Upper lobe of left lung (tissue), 6 donors: Measurements from ENCODE around the gene GSTO2. TPM values are rescaled to one million over a fixed set of nuclear protein-coding genes. Genes with fewer than 3 reads are reported as not detected.

Experiments
- ATAC-seq, 2 donors: fragments of 200-7000 bp; cut with Tn5 transposase; one replicate each; pipeline ENCODE4 v1.9.1; 2022; ENCODE audit warnings: mild to moderate bottlenecking in 2 of 2, moderate library complexity in 2 of 2; ENCODE audit not compliant: low FRiP score in 2 of 2
- DNase-seq, 2 donors: peaks; one replicate each; pipeline ENCODE4 v3.0.0-alpha.2; 2019 to 2020
- H3K27ac ChIP-seq, 4 donors: fragments of 200-600 bp; sonication (generic); one replicate each; pipeline ENCODE4 v1.5.1; 2016 to 2019
- H3K27me3 ChIP-seq, 4 donors: fragments of 200-600 bp; sonication (generic); one replicate each; pipeline ENCODE4 v1.5.1; 2017 to 2019
- H3K36me3 ChIP-seq, 4 donors: fragments of 200-600 bp; sonication (generic); one replicate each; pipeline ENCODE4 v1.5.1; 2016 to 2019
- H3K4me1 ChIP-seq, 4 donors: fragments of 200-600 bp; sonication (generic); one replicate each; pipeline ENCODE4 v1.5.1; 2018 to 2019
- H3K4me3 ChIP-seq, 4 donors: fragments of 200-600 bp; sonication (generic); one replicate each; pipeline ENCODE4 v1.5.1; 2017 to 2019; ENCODE audit warnings: mild to moderate bottlenecking in 2 of 4, moderate library complexity in 1 of 4
- H3K9me3 ChIP-seq, 4 donors: fragments of 200-600 bp; sonication (generic); one replicate each; pipeline ENCODE4 v1.5.1; 2018 to 2019
- EP300 ChIP-seq, 4 donors: sonication (generic); formaldehyde crosslinking; IDR thresholded peaks; one replicate each; pipeline ENCODE4 v1.5.1; 2017; ENCODE audit warnings: antibody characterized with exemption in 4 of 4, control low read depth in 2 of 4
- POLR2A ChIP-seq, 4 donors: fragments of 450-650 bp; IDR thresholded peaks; one replicate each; pipeline ENCODE4 v1.5.1; 2016 to 2017; ENCODE audit warnings: antibody characterized with exemption in 4 of 4, mild to moderate bottlenecking in 2 of 4
- POLR2AphosphoS5 ChIP-seq, 2 donors: sonication (generic); formaldehyde crosslinking; IDR thresholded peaks; one replicate each; pipeline ENCODE4 v1.5.1; 2017; ENCODE audit warnings: antibody characterized with exemption in 2 of 2
- WGBS, 2 donors: methylation state at CpG; one replicate each; pipeline ENCODE4 v1.1.5; 2017 to 2018; 5-methylcytosine and 5-hydroxymethylcytosine counted together
- total RNA-seq, 6 donors: library from RNA; depleted of rRNA in 4 of 6; stranded (reverse); fragments of >200 nt in 4 of 6; gene quantifications; one replicate each; pipeline versions ENCODE4 v1.1.0 to v1.2.1, GENCODE V29; 2016 to 2021
- TF ChIP-seq, protein P1 (sequence below), 6 experiments: fragments of 450-650 bp in 4 of 6; fragments of 200-600 bp in 2 of 6; sonication (generic) in 2 of 6; IDR thresholded peaks; one replicate each; pipeline ENCODE4 v1.5.1; 2016 to 2019; ENCODE audit warnings: antibody characterized with exemption in 6 of 6
- donor health status: DM: no; HTN: no; CAD: no; lungs with moderate emphysema.
- donor health status: DM: no; HTN: yes; CAD: no; lungs with severe emphysema.

Gene GSTO2
- total RNA-seq, 6 donors from 2014 or later = 2.8 to 11.2 (median 7.8) TPM

- DNase-seq = no peak
- Histone ChIP-seq H3K27me3 (no peaks in the 10 kb centered on the region), H3K4me1 (peaks cover 0 to 4% (median 2%) of the 10 kb centered on the region in 4 donors), H3K4me3 (no peak overlapping the region), H3K9me3 (no peaks in the 10 kb centered on the region), H3K36me3 (no peaks in the 10 kb centered on the region), H3K27ac (no peak overlapping the region)
- ATAC-seq = no peak
- 95 to 100% methylated on average over 3 of the region's 3 CpGs for WGBS, 2 donors
- no peak for TF ChIP-seq POLR2AphosphoS5 (IDR thresholded peaks at IDR 0.05)
- no peak for TF ChIP-seq EP300 (IDR thresholded peaks at IDR 0.05)
- TF ChIP-seq, protein P1, sequence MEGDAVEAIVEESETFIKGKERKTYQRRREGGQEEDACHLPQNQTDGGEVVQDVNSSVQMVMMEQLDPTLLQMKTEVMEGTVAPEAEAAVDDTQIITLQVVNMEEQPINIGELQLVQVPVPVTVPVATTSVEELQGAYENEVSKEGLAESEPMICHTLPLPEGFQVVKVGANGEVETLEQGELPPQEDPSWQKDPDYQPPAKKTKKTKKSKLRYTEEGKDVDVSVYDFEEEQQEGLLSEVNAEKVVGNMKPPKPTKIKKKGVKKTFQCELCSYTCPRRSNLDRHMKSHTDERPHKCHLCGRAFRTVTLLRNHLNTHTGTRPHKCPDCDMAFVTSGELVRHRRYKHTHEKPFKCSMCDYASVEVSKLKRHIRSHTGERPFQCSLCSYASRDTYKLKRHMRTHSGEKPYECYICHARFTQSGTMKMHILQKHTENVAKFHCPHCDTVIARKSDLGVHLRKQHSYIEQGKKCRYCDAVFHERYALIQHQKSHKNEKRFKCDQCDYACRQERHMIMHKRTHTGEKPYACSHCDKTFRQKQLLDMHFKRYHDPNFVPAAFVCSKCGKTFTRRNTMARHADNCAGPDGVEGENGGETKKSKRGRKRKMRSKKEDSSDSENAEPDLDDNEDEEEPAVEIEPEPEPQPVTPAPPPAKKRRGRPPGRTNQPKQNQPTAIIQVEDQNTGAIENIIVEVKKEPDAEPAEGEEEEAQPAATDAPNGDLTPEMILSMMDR (IDR thresholded peaks at IDR 0.05) = no peak
These were observed 10.7 kb downstream of the GSTO2 start for GRCh38 chr10:104279550-104280259.

DNA sequence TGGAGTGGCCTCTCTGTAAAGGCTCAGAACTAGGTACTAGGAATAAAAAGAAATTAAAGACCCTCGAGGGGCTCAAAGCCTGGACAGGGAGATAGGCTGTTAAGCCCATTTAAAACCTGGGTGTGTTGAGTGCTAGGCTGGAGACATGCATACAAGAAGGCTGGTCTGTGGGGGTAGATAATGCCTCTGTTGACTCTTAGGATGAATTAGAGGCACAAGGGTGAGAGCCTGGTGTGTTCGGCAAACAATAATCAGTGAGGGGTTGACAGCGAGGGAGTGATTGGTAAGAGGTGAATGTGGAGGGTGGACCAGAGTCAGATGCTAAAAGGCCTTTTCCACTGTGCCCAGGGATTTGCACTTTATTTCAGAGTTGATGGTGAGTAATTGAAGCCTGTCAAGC lies 12.7 kb downstream of the GSTO2 start:
- TF ChIP-seq POLR2A (IDR thresholded peaks at IDR 0.05) (no peak), EP300 (IDR thresholded peaks at IDR 0.05) (no peak), POLR2AphosphoS5 (IDR thresholded peaks at IDR 0.05) (no peak)
- TF ChIP-seq, protein P1 (IDR thresholded peaks at IDR 0.05) = no peak
- H3K4me1 ChIP-seq = no peaks in the 10 kb centered on the region
- 77 to 81% methylated on average over 3 of the region's 3 CpGs for WGBS, 2 donors
- H3K36me3 ChIP-seq = no peaks in the 10 kb centered on the region
- ATAC-seq = no peak
- no peaks in the 10 kb centered on the region for H3K9me3 ChIP-seq
- DNase-seq = no peak
- H3K4me3 ChIP-seq = no peak overlapping the region
- no peak overlapping the region for H3K27ac ChIP-seq
- H3K27me3 ChIP-seq = no peaks in the 10 kb centered on the region

DNA sequence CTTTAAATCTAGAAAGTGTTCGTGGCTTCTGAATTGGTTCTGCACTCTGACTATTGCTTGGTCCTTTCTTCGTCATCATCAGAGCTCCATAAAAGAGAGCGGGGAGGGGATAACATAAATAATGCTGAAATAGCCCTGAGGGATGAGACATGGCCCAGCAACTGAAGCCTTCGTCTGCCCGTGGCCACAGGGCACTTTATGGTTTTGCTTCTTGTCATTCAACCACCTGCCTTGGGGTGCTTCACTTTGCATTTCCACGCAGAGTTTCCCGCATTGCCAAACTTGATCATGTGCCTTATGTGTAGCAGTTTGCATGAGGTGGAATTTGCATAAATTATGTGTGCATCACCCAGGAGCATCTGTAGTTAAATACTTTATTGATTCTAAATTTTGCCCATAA lies 15.9 kb downstream of the GSTO2 start:
- no peaks in the 10 kb centered on the region for H3K36me3 ChIP-seq
- WGBS, 2 donors = 82 to 83% methylated on average over 7 of the region's 7 CpGs
- TF ChIP-seq, protein P1 (IDR thresholded peaks at IDR 0.05) = no peak
- TF ChIP-seq POLR2A (IDR thresholded peaks at IDR 0.05) = no peak
- TF ChIP-seq EP300 (IDR thresholded peaks at IDR 0.05) = no peak
- no peak for TF ChIP-seq POLR2AphosphoS5 (IDR thresholded peaks at IDR 0.05)
- no peak for ATAC-seq
- no peaks in the 10 kb centered on the region for H3K4me1 ChIP-seq
- H3K9me3 ChIP-seq = no peaks in the 10 kb centered on the region
- no peaks in the 10 kb centered on the region for H3K27me3 ChIP-seq
- H3K27ac ChIP-seq = no peak overlapping the region
- DNase-seq = no peak
- H3K4me3 ChIP-seq = no peak overlapping the region

GRCh38 chr10:104286939-104287338 lies 18.0 kb downstream of the GSTO2 start:
- Histone ChIP-seq H3K9me3 (no peaks in the 10 kb centered on the region), H3K4me1 (peaks cover 0 to 8% (median 2%) of the 10 kb centered on the region in 4 donors), H3K27ac (no peak overlapping the region), H3K4me3 (no peak overlapping the region), H3K27me3 (no peaks in the 10 kb centered on the region), H3K36me3 (no peaks in the 10 kb centered on the region)
- TF ChIP-seq, protein P1 (IDR thresholded peaks at IDR 0.05) = no peak
- TF ChIP-seq POLR2AphosphoS5 (IDR thresholded peaks at IDR 0.05) (no peak), POLR2A (IDR thresholded peaks at IDR 0.05) (no peak), EP300 (IDR thresholded peaks at IDR 0.05) (no peak)
- WGBS, 2 donors = 83 to 90% methylated on average over 2 of the region's 2 CpGs
- no peak for DNase-seq
- ATAC-seq = no peak

DNA sequence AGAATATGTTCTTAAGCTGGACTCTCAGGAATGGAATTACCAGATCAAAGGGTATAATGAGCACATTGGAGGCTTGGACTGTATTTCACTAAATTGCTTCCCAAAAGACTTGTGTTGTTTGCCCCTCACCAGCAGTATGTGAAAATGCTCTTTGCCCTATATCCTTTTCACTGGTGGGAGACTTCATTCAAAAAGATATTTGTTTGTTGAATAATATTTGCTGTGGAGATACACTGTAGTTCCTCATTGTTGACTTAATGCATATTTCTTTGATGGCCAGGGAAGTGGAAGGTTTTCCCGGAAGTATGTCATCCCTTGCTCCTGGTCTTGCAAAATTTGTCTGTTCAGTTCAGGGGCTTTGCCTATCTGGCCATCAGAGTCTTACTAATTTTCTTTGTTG lies 19.4 kb downstream of the GSTO2 start:
- TF ChIP-seq, protein P1 (IDR thresholded peaks at IDR 0.05) = no peak
- no peak for TF ChIP-seq POLR2A (IDR thresholded peaks at IDR 0.05)
- no peak for TF ChIP-seq POLR2AphosphoS5 (IDR thresholded peaks at IDR 0.05)
- TF ChIP-seq EP300 (IDR thresholded peaks at IDR 0.05) = no peak
- H3K4me1 ChIP-seq = peaks cover 0 to 12% (median 2%) of the 10 kb centered on the region in 4 donors
- H3K9me3 ChIP-seq = no peaks in the 10 kb centered on the region
- no peaks in the 10 kb centered on the region for H3K36me3 ChIP-seq
- H3K4me3 ChIP-seq = no peak overlapping the region
- ATAC-seq = no peak
- DNase-seq = no peak
- H3K27ac ChIP-seq = no peak overlapping the region
- H3K27me3 ChIP-seq = no peaks in the 10 kb centered on the region
- 50 to 63% methylated on average over 1 of the region's 1 CpG for WGBS, 2 donors
